K562 (cell line): ENCODE results near the gene KRTAP12-2. TPM values are rescaled to one million over a fixed set of nuclear protein-coding genes. Genes with fewer than 3 reads are reported as not detected.

ENCODE experiments used
- COPS2 ChIP-seq: fragments of 450-650 bp; conservative IDR thresholded peaks from 2 replicates; pipeline ENCODE4 v1.6.1; 2016; ENCODE audit warnings: mild to moderate bottlenecking, moderate library complexity
- PHF8 ChIP-seq: fragments of 200-600 bp; sonication (generic); IDR thresholded peaks from 2 replicates; pipeline ENCODE4 v1.6.1; 2012; ENCODE audit warnings: mixed run types, mild to moderate bottlenecking, inconsistent platforms, low read length, moderate library complexity, borderline replicate concordance
- REST ChIP-seq, 2 experiments: fragments of 450-650 bp; formaldehyde crosslinking in 1 of 2; IDR thresholded peaks; 2 replicates each; pipeline versions ENCODE4 v1.4.0 to v1.6.1; 2014 to 2020; ENCODE audit warnings: mild to moderate bottlenecking in 2 of 2, borderline replicate concordance in 1 of 2, low read depth in 1 of 2
- ZFP91 ChIP-seq: sonication (generic); formaldehyde crosslinking; IDR thresholded peaks from 2 replicates; pipeline ENCODE4 v1.8.0; 2022; ENCODE audit warnings: mild to moderate bottlenecking, missing genetic modification reagents
- polyA plus RNA-seq, 8 experiments: library from polyadenylated mRNA; depleted of rRNA in 4 of 8; stranded (reverse) in 5 of 8; unstranded in 3 of 8; fragments of >200 nt; fragmentation: Nextera tagmentation in 2 of 8; fragmentation: Illumina TruSeq in 1 of 8; extraction: Ambion mirVana in 2 of 8; extraction: Trizol in 1 of 8; gene quantifications; 2 replicates each; pipeline versions ENCODE4 v1.2.1 to v1.2.3, GENCODE V29; 2011 to 2014; ENCODE audit warnings: inconsistent platforms in 1 of 8, missing spikeins in 1 of 8
- total RNA-seq, 7 experiments: library from RNA; depleted of rRNA in 6 of 7; stranded (reverse); fragments of >200 nt in 6 of 7; fragmentation: Illumina TruSeq in 2 of 7; extraction: Trizol in 2 of 7; gene quantifications; 2 replicates each; pipeline versions ENCODE4 v1.2.1 to v1.2.3, GENCODE V29; 2011 to 2021; ENCODE audit warnings: low replicate concordance in 1 of 7
- TF ChIP-seq, protein P1 (sequence below): fragments of 450-650 bp; IDR thresholded peaks from 2 replicates; pipeline ENCODE4 v1.6.1; 2016

KRTAP12-2 gene
- total and polyA plus RNA-seq, 9 of the 15 experiments (the other 6 are each of a cell fraction or from before 2014, with no cell fraction given): not detected

DNA sequence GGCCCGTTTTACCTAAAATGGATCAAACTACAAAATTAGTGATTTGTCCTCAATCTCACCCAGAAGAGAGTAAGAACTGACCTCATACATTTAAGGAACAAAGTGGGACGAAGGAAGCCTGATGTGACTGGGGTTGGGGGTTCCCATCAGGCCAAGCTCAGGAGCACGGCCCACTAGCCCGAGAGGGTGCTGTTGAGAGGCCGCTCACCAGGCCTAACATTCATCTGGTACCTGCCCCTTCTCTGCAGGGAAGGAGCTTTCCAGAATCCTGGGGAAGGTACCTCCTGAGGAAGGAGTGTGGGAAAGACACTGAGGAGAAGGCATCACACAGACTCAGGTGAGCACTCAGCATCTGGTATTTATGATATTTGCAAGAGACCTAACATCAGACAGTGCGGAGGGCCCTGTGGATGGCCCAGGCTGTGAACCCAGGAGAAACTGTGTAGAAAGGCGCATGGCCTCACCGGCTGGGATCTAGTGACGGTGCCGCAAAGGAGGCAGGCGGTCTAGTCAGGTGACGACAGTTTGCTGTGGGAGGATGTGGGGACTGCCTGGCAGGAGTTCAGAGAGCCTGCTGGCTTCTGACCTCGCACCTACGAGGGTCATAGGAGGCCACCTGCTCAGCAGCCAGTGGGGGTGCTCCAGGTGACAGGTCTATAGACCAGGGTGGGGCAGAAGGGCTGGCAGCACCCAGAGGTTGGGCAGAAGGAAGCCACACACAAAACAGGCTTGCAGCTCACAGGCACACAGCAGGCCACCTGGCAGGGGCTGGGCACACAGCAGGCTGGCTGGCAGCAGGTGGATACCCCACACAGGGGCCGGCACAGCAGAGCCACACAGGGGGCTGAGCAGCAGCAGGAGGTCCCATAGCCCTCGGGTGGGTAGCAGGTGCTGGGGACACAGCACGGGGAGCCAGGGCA is 12.8 kb downstream of the KRTAP12-2 start (continued):
- TF ChIP-seq REST (IDR thresholded peaks at IDR 0.05; ENCODE audit: borderline replicate concordance): no peak
- no peak for TF ChIP-seq REST (CRISPR knock-in tag; IDR thresholded peaks at IDR 0.05; ENCODE audit: low read depth)
- no peak for TF ChIP-seq ZFP91 (CRISPR knock-in tag)
- TF ChIP-seq COPS2: no peak
- no peak for TF ChIP-seq PHF8
- TF ChIP-seq, protein P1, sequence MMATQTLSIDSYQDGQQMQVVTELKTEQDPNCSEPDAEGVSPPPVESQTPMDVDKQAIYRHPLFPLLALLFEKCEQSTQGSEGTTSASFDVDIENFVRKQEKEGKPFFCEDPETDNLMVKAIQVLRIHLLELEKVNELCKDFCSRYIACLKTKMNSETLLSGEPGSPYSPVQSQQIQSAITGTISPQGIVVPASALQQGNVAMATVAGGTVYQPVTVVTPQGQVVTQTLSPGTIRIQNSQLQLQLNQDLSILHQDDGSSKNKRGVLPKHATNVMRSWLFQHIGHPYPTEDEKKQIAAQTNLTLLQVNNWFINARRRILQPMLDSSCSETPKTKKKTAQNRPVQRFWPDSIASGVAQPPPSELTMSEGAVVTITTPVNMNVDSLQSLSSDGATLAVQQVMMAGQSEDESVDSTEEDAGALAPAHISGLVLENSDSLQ: no peak
